Stomach (tissue), 4 donors: ENCODE results near the gene PAK5.

Experiments used
- CTCF ChIP-seq, 7 experiments: fragments of 450-650 bp in 4 of 7; fragments of 200-600 bp in 3 of 7; sonication (generic) in 3 of 7; IDR thresholded peaks; one replicate each; pipeline ENCODE4 v1.5.1; 2016 to 2019; ENCODE audit warnings: antibody characterized with exemption in 7 of 7, control low read depth in 2 of 7, mild to moderate bottlenecking in 1 of 7
- EP300 ChIP-seq: sonication (generic); formaldehyde crosslinking; IDR thresholded peaks from one replicate; pipeline ENCODE4 v1.6.1; 2017; ENCODE audit warnings: antibody characterized with exemption
- POLR2A ChIP-seq, 4 donors: fragments of 450-650 bp; IDR thresholded peaks; one replicate each; pipeline ENCODE4 v1.6.1; 2016; ENCODE audit warnings: antibody characterized with exemption in 4 of 4, control low read depth in 2 of 4, mild to moderate bottlenecking in 1 of 4, moderate library complexity in 1 of 4
- POLR2AphosphoS5 ChIP-seq, 3 donors: sonication (generic); formaldehyde crosslinking; IDR thresholded peaks; one replicate each; pipeline ENCODE4 v1.6.1; 2016; ENCODE audit warnings: antibody characterized with exemption in 3 of 3

GRCh38 chr20:9886227-9886626 lies 47.4 kb upstream of the PAK5 start:
- no peak for TF ChIP-seq CTCF (IDR thresholded peaks at IDR 0.05)
- no peak for TF ChIP-seq POLR2AphosphoS5 (IDR thresholded peaks at IDR 0.05)
- TF ChIP-seq POLR2A (IDR thresholded peaks at IDR 0.05): no peak
- no peak for TF ChIP-seq EP300
